Mononuclear cell (primary cell): Measurements from ENCODE around the gene LRRC28. TPM values are rescaled to one million over a fixed set of nuclear protein-coding genes. Genes with fewer than 3 reads are reported as not detected.

Experiments
- total RNA-seq: library from RNA; depleted of rRNA; stranded (reverse); fragments of >200 nt; gene quantifications from one replicate; pipeline ENCODE4 v1.2.3, GENCODE V29; 2012

LRRC28 gene
- total RNA-seq, 1 donor = 13.3 TPM

Other genes starting within 250 kb of the LRRC28 start
- not detected for gene PGPEP1L, start 243.7 kb upstream of the LRRC28 start, total RNA-seq
- 3.4 TPM for gene SYNM, start 146.4 kb upstream of the LRRC28 start, total RNA-seq
- gene TTC23, start 1.9 kb upstream of the LRRC28 start, total RNA-seq = 0.10 TPM